Suprapubic skin (tissue), 3 donors: Measurements from ENCODE around the gene CCDC88C.

Experiments used
- CTCF ChIP-seq, 2 donors: fragments of 200-600 bp in 1 of 2; fragments of 450-650 bp in 1 of 2; sonication (generic) in 1 of 2; IDR thresholded peaks; one replicate each; pipeline ENCODE4 v1.5.1; 2016 to 2019; ENCODE audit warnings: antibody characterized with exemption in 2 of 2, mild to moderate bottlenecking in 1 of 2, moderate library complexity in 1 of 2
- EP300 ChIP-seq: sonication (generic); formaldehyde crosslinking; IDR thresholded peaks from one replicate; pipeline ENCODE4 v1.6.1; 2017; ENCODE audit warnings: antibody characterized with exemption
- POLR2A ChIP-seq, 2 donors: fragments of 450-650 bp; IDR thresholded peaks; one replicate each; pipeline ENCODE4 v1.6.1; 2017; ENCODE audit warnings: antibody characterized with exemption in 2 of 2, mild to moderate bottlenecking in 2 of 2, moderate library complexity in 2 of 2

- no peak for TF ChIP-seq CTCF (IDR thresholded peaks at IDR 0.05)
- TF ChIP-seq POLR2A (IDR thresholded peaks at IDR 0.05): no peak
- no peak for TF ChIP-seq EP300
These were observed 101.8 kb downstream of the CCDC88C start for GRCh38 chr14:91315844-91316267.
